Lower lobe of right lung (tissue), 2 donors: Measurements from ENCODE around the gene BRSK1. TPM values are rescaled to one million over a fixed set of nuclear protein-coding genes. Genes with fewer than 3 reads are reported as not detected.

ENCODE experiments used
- ATAC-seq, 2 donors: fragments of 200-7000 bp; cut with Tn5 transposase; one replicate each; pipeline ENCODE4 v1.9.1; 2020 to 2022; ENCODE audit warnings: mild to moderate bottlenecking in 2 of 2, moderate library complexity in 2 of 2
- DNase-seq: peaks from one replicate; pipeline ENCODE4 v3.0.0-alpha.2; 2020
- H3K27ac ChIP-seq: fragments of 200-600 bp; one replicate; pipeline ENCODE4 v1.8.0; 2022
- H3K27me3 ChIP-seq: fragments of 200-600 bp; one replicate; pipeline ENCODE4 v1.8.0; 2022; ENCODE audit warnings: low read depth
- H3K36me3 ChIP-seq: fragments of 200-600 bp; one replicate; pipeline ENCODE4 v1.8.0; 2022; ENCODE audit warnings: mild to moderate bottlenecking
- H3K4me1 ChIP-seq: fragments of 200-600 bp; one replicate; pipeline ENCODE4 v1.8.0; 2022
- H3K4me3 ChIP-seq: fragments of 200-600 bp; one replicate; pipeline ENCODE4 v1.8.0; 2022; ENCODE audit warnings: mild to moderate bottlenecking
- H3K9me3 ChIP-seq: fragments of 200-600 bp; one replicate; pipeline ENCODE4 v1.8.0; 2022
- intact Hi-C: fragments of 100-400 bp; cut with DNase I; formaldehyde crosslinking; loops from one replicate; pipeline ENCODE4 v1.11.0; 2022
- microRNA-seq: library from miRNA; unstranded; fragments of <30 nt; microRNA quantifications from one replicate; pipeline ENCODE4 v1.2.0, GENCODE V29; 2020; ENCODE audit warnings: borderline number of aligned reads
- total RNA-seq: library from RNA; stranded (reverse); fragmentation: NEBNext Ultra II Directional; extraction: Animal tissue kit (Norgen Biotek cat#: 25700); gene quantifications from one replicate; pipeline ENCODE4 v1.2.1, GENCODE V29; 2021
- TF ChIP-seq, protein P1 (sequence below): fragments of 200-600 bp; IDR thresholded peaks from one replicate; pipeline ENCODE4 v1.8.0; 2022; ENCODE audit warnings: antibody characterized with exemption, mild to moderate bottlenecking
- donor health status: DM: no; HTN: yes; CAD: no; lungs with severe emphysema.

Gene BRSK1
- total RNA-seq, 1 donor from 2014 or later = 1.0 TPM

DNA sequence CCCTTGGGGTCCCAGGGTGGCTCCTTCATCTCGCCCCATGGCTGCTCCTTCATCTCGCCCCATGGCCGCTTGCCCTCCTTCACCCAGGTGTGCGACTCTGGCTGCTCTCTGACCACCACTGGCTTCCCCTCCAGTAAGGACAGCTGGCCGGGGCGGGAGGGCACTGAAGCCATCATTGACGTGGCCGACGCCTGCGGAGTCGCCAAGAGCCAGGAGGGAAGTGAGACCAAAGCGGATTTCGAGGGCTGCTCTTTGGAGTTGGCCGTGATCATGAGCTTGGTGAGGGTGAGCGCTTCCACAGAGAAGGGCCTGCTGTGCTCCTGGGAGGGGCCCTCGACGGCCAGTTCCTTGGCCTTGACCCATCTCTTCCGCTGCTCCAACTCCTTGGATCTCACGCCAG lies 74.7 kb downstream of the BRSK1 start:
- Histone ChIP-seq H3K36me3 (no peaks in the 10 kb centered on the region), H3K4me1 (peaks cover 3% of the 10 kb centered on the region), H3K9me3 (no peaks in the 10 kb centered on the region), H3K27ac (no peak overlapping the region), H3K4me3 (no peak overlapping the region), H3K27me3 (peaks cover 26% of the 10 kb centered on the region)
- no peak for DNase-seq
- intact Hi-C loops = no loop called here
- TF ChIP-seq, protein P1, sequence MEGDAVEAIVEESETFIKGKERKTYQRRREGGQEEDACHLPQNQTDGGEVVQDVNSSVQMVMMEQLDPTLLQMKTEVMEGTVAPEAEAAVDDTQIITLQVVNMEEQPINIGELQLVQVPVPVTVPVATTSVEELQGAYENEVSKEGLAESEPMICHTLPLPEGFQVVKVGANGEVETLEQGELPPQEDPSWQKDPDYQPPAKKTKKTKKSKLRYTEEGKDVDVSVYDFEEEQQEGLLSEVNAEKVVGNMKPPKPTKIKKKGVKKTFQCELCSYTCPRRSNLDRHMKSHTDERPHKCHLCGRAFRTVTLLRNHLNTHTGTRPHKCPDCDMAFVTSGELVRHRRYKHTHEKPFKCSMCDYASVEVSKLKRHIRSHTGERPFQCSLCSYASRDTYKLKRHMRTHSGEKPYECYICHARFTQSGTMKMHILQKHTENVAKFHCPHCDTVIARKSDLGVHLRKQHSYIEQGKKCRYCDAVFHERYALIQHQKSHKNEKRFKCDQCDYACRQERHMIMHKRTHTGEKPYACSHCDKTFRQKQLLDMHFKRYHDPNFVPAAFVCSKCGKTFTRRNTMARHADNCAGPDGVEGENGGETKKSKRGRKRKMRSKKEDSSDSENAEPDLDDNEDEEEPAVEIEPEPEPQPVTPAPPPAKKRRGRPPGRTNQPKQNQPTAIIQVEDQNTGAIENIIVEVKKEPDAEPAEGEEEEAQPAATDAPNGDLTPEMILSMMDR = no peak
- no peak for ATAC-seq

DNA sequence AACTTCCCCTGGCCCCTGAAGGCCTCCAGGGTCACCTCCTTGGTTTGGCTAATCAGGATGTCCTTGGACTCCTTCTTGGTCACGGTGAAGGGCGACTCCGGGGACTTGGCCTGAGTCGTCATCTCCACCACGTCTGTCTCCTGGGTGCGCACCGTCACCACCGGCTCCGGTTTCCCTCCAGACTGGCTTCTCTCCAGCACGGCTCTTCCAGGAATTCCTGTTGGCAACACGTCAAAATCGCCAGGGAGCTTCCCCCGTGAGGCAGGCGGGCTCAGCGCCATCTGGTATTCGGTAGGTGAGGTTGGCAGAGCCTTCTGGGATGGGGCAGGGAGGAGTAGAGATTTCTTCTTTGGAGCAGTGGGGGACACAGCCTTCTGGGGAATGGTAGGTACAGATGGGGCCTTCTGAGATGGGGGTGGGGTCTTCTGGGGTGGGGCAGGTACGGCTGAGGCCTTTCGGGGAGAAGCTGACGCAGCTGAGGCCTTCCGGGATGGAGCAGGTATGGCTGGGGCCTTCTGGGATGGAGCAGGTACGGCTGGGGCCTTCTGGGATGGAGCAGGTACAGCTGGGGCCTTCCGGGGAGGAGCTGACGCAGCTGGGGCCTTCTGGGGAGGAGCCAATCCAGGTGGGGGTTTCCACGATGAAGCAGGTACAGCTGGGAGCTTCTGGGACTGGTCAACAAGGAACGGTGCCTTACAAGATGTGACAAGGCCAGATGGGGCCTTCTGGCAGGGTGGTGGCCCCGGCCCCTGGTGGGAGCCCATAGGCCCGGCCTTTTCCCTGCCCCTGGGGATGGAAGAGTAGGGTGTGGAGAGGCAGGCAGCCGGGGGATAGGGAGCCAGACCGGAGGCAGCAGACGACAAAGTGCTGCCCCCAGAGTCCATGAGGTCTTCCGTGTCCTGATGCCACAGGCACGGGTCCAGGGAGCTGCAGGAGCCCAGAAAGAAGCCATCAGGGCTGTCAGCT lies 75.4 kb downstream of the BRSK1 start:
- H3K4me1 ChIP-seq = no peaks in the 10 kb centered on the region
- H3K9me3 ChIP-seq = no peaks in the 10 kb centered on the region
- H3K27ac ChIP-seq = no peak overlapping the region
- ATAC-seq (no peak), DNase-seq (no peak)
- no peak overlapping the region for H3K4me3 ChIP-seq
- H3K36me3 ChIP-seq = no peaks in the 10 kb centered on the region
- TF ChIP-seq, protein P1 = no peak
- intact Hi-C loops = no loop called here
- H3K27me3 ChIP-seq = peaks cover 20% of the 10 kb centered on the region

DNA sequence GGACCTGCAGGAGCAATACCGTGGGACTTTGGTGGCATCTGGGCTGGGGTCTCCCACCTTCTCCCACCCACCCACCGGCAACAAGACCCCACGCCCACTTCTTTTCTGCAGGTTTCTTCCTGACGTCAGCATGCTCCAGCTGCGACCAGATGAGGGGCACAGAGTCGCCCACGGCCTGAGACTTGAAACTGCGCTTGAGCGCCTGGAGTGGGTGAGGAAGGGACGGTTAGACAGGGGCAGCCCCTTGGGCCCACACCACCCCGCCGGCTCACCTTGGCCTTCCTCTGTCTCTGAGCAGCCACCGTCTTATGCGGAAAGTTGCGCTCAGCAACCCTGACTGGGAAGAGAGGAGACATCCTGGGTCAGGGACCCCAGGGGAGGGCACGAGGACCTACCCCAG lies 77.1 kb downstream of the BRSK1 start:
- no peak for DNase-seq

More for the DNA sequence above, 77.1 kb downstream of the BRSK1 start:
- no peaks in the 10 kb centered on the region for H3K36me3 ChIP-seq
- H3K27me3 ChIP-seq = peaks cover 4% of the 10 kb centered on the region
- no peak overlapping the region for H3K27ac ChIP-seq
- H3K9me3 ChIP-seq = no peaks in the 10 kb centered on the region
- TF ChIP-seq, protein P1 = no peak
- no peak overlapping the region for H3K4me3 ChIP-seq
- no peaks in the 10 kb centered on the region for H3K4me1 ChIP-seq
- ATAC-seq = no peak
- intact Hi-C loops = no loop called here

Small RNAs within 50 kb of the gene (microRNA-seq; reads per million reads assigned to microRNA genes)
- gene MIR6802 = not detected
- 3.0 reads per million for gene MIR6803

Other genes with a start within 250 kb of the BRSK1 start
- gene GP6, start 245.7 kb upstream of the BRSK1 start, total RNA-seq = 0.95 TPM
- 26.0 TPM for gene RDH13, start 220.8 kb upstream of the BRSK1 start, total RNA-seq
- 28.1 TPM for gene EPS8L1, start 208.1 kb upstream of the BRSK1 start, total RNA-seq
- gene PPP1R12C, start 166.4 kb upstream of the BRSK1 start, total RNA-seq = 103 TPM
- gene TNNT1, start 134.8 kb upstream of the BRSK1 start, total RNA-seq = not detected
- gene TNNI3, start 126.3 kb upstream of the BRSK1 start, total RNA-seq = 2.3 TPM
- 12.8 TPM for gene DNAAF3, start 117.4 kb upstream of the BRSK1 start, total RNA-seq
- not detected for gene SYT5, start 103.7 kb upstream of the BRSK1 start, total RNA-seq
- 0.30 TPM for gene PTPRH, start 74.5 kb upstream of the BRSK1 start, total RNA-seq
- 4.8 TPM for gene TMEM86B, start 55.2 kb upstream of the BRSK1 start, total RNA-seq
- 69.1 TPM for gene PPP6R1, start 25.0 kb upstream of the BRSK1 start, total RNA-seq
- 23.9 TPM for gene HSPBP1, start 3.9 kb upstream of the BRSK1 start, total RNA-seq
- 45.5 TPM for gene TMEM150B, start 41.3 kb downstream of the BRSK1 start, total RNA-seq
- gene KMT5C, start 55.9 kb downstream of the BRSK1 start, total RNA-seq = 14.7 TPM
- gene COX6B2, start 70.7 kb downstream of the BRSK1 start, total RNA-seq = not detected
- gene GARIN5B, start 79.3 kb downstream of the BRSK1 start, total RNA-seq = not detected
- gene IL11, start 86.5 kb downstream of the BRSK1 start, total RNA-seq = not detected
- 16.2 TPM for gene TMEM190, start 92.8 kb downstream of the BRSK1 start, total RNA-seq
- 16.4 TPM for gene TMEM238, start 100.3 kb downstream of the BRSK1 start, total RNA-seq
- gene RPL28, start 101.9 kb downstream of the BRSK1 start, total RNA-seq = 1,501 TPM
- 18.6 TPM for gene UBE2S, start 123.8 kb downstream of the BRSK1 start, total RNA-seq
- gene SHISA7, start 159.3 kb downstream of the BRSK1 start, total RNA-seq = not detected
- 28.6 TPM for gene ISOC2, start 177.6 kb downstream of the BRSK1 start, total RNA-seq
- not detected for gene C19orf85, start 180.8 kb downstream of the BRSK1 start, total RNA-seq
- gene ZNF628, start 192.6 kb downstream of the BRSK1 start, total RNA-seq = 7.1 TPM
- 16.6 TPM for gene NAT14, start 201.2 kb downstream of the BRSK1 start, total RNA-seq
- 4.7 TPM for gene SSC5D, start 204.4 kb downstream of the BRSK1 start, total RNA-seq